ENCODE measurements around the gene VPS26C. TPM values are rescaled to one million over a fixed set of nuclear protein-coding genes. Genes with fewer than 3 reads are reported as not detected.

Gene VPS26C
- total and polyA plus RNA-seq, 2 experiments from 2014 or later: 29.9 to 45.0 TPM

DNA sequence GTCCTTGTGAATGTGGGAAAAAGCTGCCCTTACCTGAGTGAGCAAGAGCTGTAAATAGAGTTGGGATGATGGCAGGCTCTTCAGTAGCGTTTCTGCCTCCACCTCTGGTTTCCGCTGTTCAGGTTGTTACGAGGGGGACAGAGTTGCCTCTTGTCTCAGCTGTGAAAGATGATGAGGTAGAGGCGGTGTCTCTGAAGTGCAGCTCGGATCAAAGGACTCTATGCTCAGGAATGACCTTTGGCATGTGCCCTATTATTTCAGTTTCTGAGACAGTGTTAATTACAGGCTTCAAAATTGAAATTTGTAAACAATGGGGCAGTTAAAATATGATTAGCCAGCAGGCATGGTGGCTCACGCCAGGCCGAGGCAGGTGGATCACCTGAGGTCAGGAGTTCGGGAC lies 70.3 kb downstream of the VPS26C start:
- H3K36me3 ChIP-seq: peaks cover 33% of the 10 kb centered on the region
- DNase-seq (ENCODE audit: low read depth in 1 of 2, low spot score in 1 of 2): no peak
- H3K27ac ChIP-seq: no peak overlapping the region
- H3K4me1 ChIP-seq (ENCODE audit: low read depth): no peaks in the 10 kb centered on the region
- no peaks in the 10 kb centered on the region for H3K9me3 ChIP-seq (ENCODE audit: low read depth)
- no peak overlapping the region for H3K4me3 ChIP-seq
- TF ChIP-seq, protein P1, sequence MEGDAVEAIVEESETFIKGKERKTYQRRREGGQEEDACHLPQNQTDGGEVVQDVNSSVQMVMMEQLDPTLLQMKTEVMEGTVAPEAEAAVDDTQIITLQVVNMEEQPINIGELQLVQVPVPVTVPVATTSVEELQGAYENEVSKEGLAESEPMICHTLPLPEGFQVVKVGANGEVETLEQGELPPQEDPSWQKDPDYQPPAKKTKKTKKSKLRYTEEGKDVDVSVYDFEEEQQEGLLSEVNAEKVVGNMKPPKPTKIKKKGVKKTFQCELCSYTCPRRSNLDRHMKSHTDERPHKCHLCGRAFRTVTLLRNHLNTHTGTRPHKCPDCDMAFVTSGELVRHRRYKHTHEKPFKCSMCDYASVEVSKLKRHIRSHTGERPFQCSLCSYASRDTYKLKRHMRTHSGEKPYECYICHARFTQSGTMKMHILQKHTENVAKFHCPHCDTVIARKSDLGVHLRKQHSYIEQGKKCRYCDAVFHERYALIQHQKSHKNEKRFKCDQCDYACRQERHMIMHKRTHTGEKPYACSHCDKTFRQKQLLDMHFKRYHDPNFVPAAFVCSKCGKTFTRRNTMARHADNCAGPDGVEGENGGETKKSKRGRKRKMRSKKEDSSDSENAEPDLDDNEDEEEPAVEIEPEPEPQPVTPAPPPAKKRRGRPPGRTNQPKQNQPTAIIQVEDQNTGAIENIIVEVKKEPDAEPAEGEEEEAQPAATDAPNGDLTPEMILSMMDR (IDR thresholded peaks at IDR 0.05; ENCODE audit: low read depth, low read length): no peak
- no peaks in the 10 kb centered on the region for H3K27me3 ChIP-seq

- peaks cover 34% of the 10 kb centered on the region for H3K36me3 ChIP-seq
- H3K27ac ChIP-seq: no peak overlapping the region
- DNase-seq (ENCODE audit: low read depth in 1 of 2, low spot score in 1 of 2): no peak
- H3K27me3 ChIP-seq: no peaks in the 10 kb centered on the region
- TF ChIP-seq, protein P1 (IDR thresholded peaks at IDR 0.05; ENCODE audit: low read depth, low read length): no peak
- H3K4me1 ChIP-seq (ENCODE audit: low read depth): no peaks in the 10 kb centered on the region
- H3K9me3 ChIP-seq (ENCODE audit: low read depth): no peaks in the 10 kb centered on the region
- no peak overlapping the region for H3K4me3 ChIP-seq
Measured at GRCh38 chr21:37195610-37196009, 71.5 kb downstream of the VPS26C start.

- Histone ChIP-seq H3K36me3 (peaks cover 32% of the 10 kb centered on the region), H3K27me3 (no peaks in the 10 kb centered on the region), H3K4me3 (no peak overlapping the region), H3K4me1 (ENCODE audit: low read depth) (no peaks in the 10 kb centered on the region), H3K27ac (no peak overlapping the region), H3K9me3 (ENCODE audit: low read depth) (no peaks in the 10 kb centered on the region)
- TF ChIP-seq, protein P1 (IDR thresholded peaks at IDR 0.05; ENCODE audit: low read depth, low read length): no peak
- DNase-seq (ENCODE audit: low read depth in 1 of 2, low spot score in 1 of 2): no peak
Measured at GRCh38 chr21:37195059-37195458, 72.1 kb downstream of the VPS26C start.

DNA sequence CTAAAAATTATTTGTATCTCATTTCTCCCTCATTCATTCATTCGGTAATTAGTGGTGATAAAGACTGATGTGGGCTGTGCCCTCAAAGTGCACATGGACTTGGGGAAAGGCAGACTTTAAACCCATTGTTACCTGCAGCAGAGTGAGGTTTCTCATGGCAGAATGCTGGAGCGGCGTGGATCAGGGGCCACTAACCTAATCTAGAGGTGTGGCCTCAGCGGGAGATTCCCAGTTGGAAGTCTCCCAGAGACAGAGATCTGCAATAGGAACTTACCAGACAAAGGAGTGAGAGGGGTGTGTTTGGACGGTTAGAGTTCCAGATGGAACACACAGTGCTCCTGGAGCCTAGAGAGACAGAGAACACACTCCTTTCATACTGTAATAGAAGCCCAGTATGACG lies 73.5 kb downstream of the VPS26C start:
- DNase-seq (ENCODE audit: low read depth in 1 of 2, low spot score in 1 of 2): no peak
- Histone ChIP-seq H3K4me3 (no peak overlapping the region), H3K27ac (no peak overlapping the region), H3K9me3 (ENCODE audit: low read depth) (no peaks in the 10 kb centered on the region), H3K27me3 (no peaks in the 10 kb centered on the region), H3K36me3 (peaks cover 27% of the 10 kb centered on the region), H3K4me1 (ENCODE audit: low read depth) (no peaks in the 10 kb centered on the region)
- TF ChIP-seq, protein P1 (IDR thresholded peaks at IDR 0.05; ENCODE audit: low read depth, low read length): no peak

DNA sequence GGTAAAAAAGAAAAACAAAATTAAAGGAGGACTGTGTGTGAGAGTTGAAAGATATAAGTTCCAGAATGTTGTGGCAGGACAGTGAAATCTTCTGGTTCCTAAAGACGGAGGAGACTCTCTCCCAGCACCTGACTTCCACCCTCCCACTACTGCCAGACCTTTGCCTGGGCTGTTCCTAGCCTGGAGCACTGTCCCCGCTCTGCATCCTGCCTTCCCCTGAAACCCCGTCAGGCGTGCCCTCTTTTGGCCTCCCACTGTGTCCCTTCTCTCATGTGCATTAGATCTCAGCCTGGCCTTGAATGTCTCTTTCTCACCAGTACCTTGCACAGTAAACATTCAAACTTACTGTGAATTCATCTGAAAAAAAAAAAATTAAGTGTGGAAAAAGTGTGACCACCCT lies 74.1 kb downstream of the VPS26C start:
- no peaks in the 10 kb centered on the region for H3K27me3 ChIP-seq
- no peaks in the 10 kb centered on the region for H3K9me3 ChIP-seq (ENCODE audit: low read depth)
- no peaks in the 10 kb centered on the region for H3K4me1 ChIP-seq (ENCODE audit: low read depth)
- H3K27ac ChIP-seq: no peak overlapping the region
- peaks cover 28% of the 10 kb centered on the region for H3K36me3 ChIP-seq
- no peak for DNase-seq (ENCODE audit: low read depth in 1 of 2, low spot score in 1 of 2)
- TF ChIP-seq, protein P1 (IDR thresholded peaks at IDR 0.05; ENCODE audit: low read depth, low read length): no peak
- no peak overlapping the region for H3K4me3 ChIP-seq

- no peaks in the 10 kb centered on the region for H3K4me1 ChIP-seq (ENCODE audit: low read depth)
- no peaks in the 10 kb centered on the region for H3K27me3 ChIP-seq
- H3K27ac ChIP-seq: no peak overlapping the region
- no peak overlapping the region for H3K4me3 ChIP-seq
- H3K36me3 ChIP-seq: peaks cover 31% of the 10 kb centered on the region
- TF ChIP-seq, protein P1 (IDR thresholded peaks at IDR 0.05; ENCODE audit: low read depth, low read length): no peak
- no peaks in the 10 kb centered on the region for H3K9me3 ChIP-seq (ENCODE audit: low read depth)
- no peak for DNase-seq (ENCODE audit: low read depth in 1 of 2, low spot score in 1 of 2)
Measured at GRCh38 chr21:37192019-37192418, 75.1 kb downstream of the VPS26C start.
